ENCODE measurements around the gene MED13L.

MED13L gene

GRCh38 chr12:115960868-115961802 is 316.4 kb downstream of the MED13L start:
- FAIRE-seq = no peak

GRCh38 chr12:115957686-115958290 is 319.7 kb downstream of the MED13L start:
- no peak for FAIRE-seq

- no peak for FAIRE-seq
Observed at GRCh38 chr12:115956659-115957058, 320.8 kb downstream of the MED13L start.

DNA sequence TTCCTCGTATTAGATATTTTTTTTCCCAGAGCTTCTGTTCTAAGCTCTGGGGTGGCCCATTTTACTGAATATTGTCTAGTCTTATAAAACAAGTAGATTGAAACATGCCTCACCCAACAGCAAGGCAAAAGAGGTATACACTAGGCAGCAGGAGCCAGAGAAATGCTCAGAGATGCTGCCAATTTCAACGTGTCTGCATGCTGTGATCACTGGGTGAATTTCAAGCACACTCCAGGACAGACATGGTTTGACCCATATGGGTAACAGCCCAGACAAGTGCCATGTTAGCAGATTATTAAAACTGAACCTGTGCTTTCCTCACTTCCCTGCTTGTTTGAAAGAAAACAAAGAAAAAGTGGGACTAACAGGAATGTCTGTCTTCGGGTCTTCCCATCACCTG is 321.3 kb downstream of the MED13L start:
- FAIRE-seq = no peak

DNA sequence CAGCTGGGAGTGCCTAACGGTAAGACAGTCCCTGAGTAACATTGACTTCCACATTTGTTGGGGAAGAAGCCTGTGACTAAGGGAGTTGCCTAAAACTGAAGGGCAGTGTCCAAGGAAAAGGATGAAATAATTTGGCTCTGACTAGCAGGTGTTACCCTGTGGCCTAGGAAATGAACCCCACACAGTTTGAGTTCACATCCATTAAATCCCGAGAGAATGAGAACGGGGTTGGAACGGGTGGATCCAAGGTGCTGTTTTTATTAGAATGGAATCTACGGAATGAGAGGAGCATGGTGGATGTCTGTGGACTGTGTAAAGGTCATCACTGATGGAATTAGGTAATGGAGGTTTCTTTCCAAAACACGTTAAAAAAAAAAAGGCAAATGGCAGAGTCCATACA is 324.0 kb downstream of the MED13L start:
- FAIRE-seq = no peak

DNA sequence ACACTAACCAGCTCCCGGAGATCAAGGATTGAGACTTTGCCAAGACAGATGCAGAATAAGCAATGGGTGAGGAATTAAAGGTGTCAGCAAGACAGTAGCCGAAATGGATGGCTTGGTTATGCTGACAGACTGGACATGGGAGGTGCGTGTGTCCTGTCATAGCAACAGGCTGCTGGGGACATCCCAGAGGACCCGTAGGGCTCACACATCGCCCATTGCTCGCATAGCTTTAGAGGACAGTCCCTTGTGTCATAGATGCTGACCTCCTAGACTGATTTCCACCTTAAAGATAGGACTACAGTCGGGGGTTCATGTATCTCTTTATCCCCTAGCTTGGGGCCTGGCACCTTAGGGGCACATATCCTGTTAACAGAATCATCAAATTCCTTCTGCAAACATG is 324.5 kb downstream of the MED13L start:
- no peak for FAIRE-seq

DNA sequence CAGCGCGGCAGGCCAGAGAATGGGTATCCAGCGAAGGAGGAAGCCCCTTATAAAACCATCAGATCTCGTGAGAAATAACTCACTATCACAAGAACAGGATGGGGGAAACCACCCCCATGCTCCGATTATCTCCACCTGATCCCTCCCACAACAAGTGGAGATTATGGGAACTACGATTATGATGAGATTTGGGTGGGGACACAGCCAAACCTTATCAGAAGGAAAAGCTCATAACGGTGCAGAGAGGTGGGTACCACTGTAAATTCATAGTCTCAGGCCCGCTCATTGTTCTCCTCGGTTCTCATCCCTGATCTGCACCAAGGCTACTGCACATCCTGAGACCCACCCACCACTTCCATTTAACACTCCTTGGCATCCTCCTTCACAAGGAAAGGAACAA is 326.5 kb downstream of the MED13L start:
- no peak for FAIRE-seq

DNA sequence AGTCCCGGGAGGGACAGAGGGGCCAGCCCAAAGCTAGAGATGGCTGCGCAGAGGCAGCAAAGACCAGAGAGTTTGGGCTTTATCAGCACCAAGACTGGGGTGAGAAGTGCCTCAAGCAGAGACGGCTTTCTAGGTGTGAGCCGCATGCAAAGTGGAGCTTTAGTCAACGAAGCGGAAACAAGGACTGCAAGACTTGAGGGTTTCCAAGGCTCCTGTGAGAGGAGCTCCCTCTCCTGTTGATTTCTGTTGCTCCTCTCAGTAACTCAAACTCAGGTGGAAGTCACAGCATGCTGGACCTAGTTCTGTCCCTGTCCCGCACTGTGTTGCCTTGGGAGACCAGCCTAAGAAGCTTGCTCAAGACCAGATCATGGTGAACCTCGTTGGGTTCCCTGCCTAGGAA is 327.8 kb downstream of the MED13L start:
- no peak for FAIRE-seq

- no peak for FAIRE-seq
Observed at GRCh38 chr12:115947696-115948062, 329.8 kb downstream of the MED13L start.

DNA sequence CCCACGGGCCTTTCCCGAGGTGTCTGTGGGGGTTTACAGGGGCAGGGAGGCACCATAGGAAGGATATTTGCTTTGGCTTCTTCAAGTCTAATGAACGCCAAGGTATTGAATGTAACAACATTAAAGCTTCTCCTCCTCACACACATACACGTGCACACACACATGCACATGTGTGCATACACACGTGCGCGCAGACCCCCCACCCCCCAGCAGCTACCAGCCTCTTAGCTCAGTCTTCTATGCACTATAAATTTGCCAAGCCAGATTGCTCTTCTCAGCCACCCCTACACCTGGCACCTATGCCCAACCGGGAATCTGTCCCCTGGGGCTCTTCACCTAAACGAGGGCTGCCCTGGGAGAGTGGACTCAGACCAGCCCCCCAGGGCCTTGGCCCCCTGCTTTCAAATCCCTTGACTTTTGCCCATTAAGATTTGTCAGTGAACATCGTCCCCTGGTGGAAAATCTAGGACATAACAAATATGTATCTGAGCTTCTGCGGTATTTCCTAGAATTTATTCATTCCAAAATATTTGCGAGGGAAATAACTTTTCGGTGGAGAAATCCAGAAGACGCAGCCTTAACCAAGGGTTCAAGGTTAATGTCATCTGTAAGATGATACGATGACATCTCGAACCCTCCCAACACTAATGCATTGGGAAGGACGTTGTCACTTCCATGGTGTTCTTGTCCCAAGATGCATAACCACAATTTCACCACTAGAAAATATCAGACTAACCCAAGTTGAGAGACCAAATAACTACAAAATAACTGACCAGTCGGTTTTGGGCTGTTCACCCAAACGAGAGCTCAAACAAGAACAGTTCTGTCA is 330.4 kb downstream of the MED13L start:
- no peak for FAIRE-seq

DNA sequence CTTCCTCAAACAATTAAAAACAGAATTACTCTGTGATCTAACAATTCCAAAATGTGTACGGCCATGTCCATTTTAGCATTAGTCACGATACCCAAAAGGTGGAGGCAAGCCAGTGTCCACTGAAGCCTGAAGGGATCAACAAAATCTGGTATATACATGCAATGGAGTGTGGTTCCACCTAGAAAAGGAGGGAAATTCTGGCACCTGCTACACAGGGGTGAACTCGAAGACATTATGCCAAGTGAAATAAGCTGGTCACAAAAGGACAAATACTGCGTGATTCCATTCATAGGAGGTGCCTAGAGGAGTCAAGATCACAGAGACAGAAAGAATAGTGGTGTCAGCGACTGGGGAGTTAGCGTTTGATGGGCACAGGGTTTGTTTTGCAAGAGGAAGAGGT is 331.4 kb downstream of the MED13L start:
- FAIRE-seq = no peak

- no peak for FAIRE-seq
Observed at GRCh38 chr12:115945491-115945885, 332.0 kb downstream of the MED13L start.

DNA sequence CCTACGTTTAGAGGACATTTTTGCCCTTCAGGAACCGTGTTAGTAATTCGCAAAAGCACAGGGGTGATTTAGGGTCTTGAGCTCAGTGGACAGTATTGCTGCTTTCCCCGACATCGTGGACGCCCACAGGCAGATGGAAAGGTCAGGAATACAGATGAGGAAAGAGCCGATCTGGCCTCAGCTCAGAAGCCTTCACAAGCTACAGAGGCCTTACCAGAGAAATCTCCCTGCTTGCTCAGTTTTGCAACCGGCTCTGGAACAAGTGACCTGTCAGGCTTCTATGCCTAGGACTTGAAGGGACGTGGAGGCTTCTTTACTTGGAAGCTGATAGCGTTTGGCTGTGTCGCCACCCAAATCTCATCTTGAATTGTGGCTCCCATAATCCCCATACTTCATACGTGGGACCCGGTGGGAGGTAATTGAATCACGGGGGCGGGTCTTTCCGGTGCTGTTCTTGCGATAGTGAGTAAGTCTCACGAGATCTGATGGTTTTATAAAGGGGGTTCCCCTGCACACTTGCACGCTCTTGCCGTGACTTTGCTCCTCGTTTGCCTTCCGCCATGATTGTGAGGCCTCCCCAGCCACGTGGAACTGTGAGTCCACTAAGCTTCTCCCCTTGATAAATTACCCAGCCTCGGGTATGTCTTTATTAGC is 332.5 kb downstream of the MED13L start:
- no peak for FAIRE-seq

- no peak for FAIRE-seq
Observed at GRCh38 chr12:115944392-115944742, 333.1 kb downstream of the MED13L start.

GRCh38 chr12:115943630-115944391 is 333.7 kb downstream of the MED13L start:
- no peak for FAIRE-seq

GRCh38 chr12:115943310-115943629 is 334.2 kb downstream of the MED13L start:
- no peak for FAIRE-seq

DNA sequence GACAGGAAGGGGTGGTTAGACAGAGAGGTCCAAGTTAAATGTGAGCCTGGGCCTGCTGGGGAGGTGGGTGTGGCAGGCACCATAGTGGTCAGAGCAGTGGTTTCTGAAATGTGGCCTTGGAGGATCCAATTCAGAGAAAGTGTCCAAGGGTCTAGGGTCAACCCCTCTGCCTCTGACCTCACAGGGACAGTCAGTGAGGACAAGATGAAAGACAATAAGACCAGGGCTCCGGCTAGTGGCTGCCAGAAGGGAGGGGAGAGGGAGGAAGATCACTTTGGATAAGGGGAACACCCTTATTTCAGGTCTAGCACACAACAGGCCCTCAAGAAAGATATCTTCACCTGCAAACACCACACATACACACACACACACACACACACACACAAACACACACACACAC is 335.1 kb downstream of the MED13L start:
- FAIRE-seq = no peak

DNA sequence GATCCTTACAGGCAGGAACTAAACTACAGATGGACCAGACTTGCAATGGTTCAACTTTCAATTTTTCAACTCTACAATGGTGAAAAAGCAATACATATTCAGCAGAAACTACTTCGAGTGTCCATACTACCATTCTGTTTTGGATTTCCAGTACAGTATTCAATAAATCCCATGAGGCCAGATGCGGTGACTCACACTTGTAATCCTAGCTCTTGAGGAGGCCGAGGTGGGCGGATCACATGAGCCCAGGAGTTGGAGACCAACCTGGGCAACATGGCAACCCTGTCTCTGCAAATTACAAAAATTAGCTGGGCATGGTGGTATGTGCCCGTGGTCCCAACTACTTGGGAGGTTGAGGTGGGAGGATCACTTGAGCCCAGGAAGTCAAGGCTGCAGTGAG is 336.1 kb downstream of the MED13L start:
- no peak for FAIRE-seq

DNA sequence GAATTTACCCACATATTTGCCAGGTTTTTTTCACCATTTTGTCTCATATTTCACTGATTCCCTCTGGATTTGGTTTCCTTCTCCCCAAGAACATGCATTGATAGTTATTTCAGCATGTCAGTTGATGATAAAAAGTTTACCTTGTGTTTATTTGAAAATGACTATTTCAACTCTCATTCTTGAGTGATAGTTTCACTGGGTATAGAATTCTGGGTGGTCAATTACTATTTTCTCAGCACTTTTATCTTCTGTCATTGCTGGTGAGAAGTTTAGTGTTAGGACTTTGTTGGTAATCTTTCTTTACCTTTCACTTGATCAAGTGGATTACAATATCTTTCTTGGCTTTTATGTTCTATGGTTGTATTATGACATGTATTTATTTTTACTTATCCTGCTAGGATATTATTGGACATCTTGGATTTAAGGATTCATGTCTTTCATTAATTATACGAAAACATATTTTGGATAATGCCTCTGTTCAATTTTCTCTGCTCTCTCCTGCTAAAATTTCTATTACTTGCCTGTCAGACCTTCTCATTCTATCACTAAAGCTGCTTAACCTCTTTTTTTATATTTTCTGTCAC is 338.6 kb downstream of the MED13L start:
- no peak for FAIRE-seq

- no peak for FAIRE-seq
Observed at GRCh38 chr12:115936997-115937916, 340.2 kb downstream of the MED13L start.

GRCh38 chr12:115934877-115935276 is 342.6 kb downstream of the MED13L start:
- no peak for FAIRE-seq

Data from endometrium (tissue), 2 donors.